GM18502 (cell line): Measurements from ENCODE around the gene STON1.
"Not testable (repeated sequence)": the region's sequence is repeated elsewhere in the genome, so short reads cannot be mapped to it uniquely, and the experiment has no call there.

Experiments used
- ATAC-seq: cut with Tn5 transposase; IDR thresholded peaks from one replicate; pipeline ENCODE4 v1.9.1; 2021; ENCODE audit warnings: mild to moderate bottlenecking; ENCODE audit not compliant: unreplicated experiment, poor library complexity

STON1 gene, protein sequence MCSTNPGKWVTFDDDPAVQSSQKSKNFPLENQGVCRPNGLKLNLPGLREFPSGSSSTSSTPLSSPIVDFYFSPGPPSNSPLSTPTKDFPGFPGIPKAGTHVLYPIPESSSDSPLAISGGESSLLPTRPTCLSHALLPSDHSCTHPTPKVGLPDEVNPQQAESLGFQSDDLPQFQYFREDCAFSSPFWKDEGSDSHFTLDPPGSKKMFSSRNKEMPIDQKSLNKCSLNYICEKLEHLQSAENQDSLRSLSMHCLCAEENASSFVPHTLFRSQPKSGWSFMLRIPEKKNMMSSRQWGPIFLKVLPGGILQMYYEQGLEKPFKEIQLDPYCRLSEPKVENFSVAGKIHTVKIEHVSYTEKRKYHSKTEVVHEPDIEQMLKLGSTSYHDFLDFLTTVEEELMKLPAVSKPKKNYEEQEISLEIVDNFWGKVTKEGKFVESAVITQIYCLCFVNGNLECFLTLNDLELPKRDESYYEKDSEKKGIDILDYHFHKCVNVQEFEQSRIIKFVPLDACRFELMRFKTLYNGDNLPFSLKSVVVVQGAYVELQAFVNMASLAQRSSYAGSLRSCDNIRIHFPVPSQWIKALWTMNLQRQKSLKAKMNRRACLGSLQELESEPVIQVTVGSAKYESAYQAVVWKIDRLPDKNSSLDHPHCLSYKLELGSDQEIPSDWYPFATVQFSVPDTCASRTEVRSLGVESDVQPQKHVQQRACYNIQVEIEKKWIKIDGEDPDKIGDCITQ

DNA sequence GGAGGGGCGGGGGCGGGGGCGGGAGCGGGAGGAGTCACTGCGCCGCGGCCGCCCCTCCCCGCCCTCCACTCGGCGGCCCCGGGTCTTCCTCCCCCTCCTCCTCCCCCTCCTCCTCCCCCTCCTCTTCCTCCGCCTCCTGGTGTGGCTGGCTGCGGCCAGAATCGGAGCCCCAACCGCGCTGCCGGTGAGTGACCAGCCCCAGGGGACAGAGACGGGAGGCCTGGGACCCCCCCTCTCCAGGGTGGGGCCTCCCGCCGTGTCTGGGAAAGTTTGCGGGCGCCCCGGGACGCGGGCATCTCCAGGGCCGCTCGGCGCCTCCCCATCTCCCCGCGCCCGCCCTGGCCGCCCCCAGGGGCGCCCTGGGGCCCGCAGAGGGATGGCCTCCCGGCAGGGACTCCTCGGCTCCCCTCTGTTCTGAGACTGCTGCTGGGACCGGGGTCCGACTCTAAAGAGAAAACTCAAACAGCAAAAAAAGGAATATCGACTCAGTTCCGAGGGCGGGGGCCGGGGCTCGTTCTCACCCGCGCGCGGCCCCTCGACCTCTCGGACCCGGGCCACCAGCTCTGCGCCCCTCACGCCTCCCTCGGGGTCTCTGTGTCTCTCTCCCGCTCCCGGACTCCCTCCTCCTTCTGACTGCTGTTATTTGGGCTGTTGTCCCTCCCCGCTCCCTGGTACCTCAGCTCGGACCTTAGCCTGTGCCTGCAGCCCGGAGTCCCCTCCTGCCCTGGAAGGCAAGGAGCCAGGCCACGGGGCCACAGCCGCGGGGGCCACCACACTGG is at the start of gene STON1:
Gene STON1 (plus strand): TSS at position 122 of the 779 bp plus-strand sequence. CDS start 50,480 bp downstream, outside the sequence.
- peak; percentile 54 for ATAC-seq

DNA sequence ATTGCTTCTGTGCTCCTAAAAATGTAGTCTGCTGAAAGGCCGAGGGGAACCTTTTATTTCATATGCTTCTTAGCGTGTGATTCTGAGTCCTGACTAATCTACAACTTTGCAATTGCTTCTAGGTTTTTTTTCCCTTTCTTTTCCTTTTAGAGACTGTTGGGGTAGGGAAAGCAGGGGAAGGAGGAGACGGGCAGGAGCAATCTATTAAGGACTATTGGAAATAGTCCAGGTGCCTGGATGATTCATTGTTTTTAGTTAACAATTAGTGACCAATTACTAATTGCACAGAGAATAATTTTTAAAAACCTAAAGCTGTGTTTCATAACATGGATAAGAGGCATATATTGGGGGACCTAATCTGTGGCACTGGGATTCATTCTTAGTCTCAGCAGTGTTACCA is 49.4 kb upstream of the STON1 start:
- no peak for ATAC-seq

DNA sequence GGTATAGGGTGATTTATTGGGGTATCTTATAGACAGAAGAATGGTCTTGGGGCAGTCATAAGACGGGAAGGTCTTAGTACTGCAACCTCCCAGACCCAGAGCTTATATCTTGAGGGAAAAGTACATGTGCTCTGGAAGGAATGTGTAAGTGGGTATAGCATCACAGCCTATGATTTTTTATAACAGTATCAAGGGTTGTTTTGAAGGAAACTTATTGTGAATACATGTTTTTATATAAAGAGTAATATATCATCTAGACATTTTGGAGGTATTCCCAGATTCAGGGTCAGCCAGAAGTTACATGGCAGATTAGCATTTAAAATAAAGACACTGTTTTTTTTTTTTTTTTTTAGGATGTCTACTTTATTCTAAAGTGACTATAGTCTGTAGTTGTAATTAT is 47.6 kb upstream of the STON1 start:
- no peak for ATAC-seq

DNA sequence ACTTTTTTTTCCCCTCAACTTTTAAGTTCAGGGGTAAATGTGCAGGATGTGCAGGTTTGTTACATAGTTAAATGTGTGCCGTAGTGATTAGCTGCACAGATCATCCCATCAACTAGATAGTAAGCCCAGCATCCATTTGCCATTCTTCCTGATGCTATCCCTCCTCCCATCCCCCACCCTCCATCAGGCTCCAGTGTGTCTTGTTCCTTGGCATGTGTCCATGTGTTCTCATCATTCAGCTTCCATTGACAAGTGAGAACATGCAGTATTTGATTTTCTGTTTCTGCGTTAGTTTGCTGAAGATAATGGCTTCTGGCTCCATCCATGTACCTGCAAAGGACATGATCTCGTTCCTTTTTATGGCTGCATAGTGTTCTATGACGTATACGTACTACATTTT is 47.2 kb upstream of the STON1 start:
- no peak for ATAC-seq

DNA sequence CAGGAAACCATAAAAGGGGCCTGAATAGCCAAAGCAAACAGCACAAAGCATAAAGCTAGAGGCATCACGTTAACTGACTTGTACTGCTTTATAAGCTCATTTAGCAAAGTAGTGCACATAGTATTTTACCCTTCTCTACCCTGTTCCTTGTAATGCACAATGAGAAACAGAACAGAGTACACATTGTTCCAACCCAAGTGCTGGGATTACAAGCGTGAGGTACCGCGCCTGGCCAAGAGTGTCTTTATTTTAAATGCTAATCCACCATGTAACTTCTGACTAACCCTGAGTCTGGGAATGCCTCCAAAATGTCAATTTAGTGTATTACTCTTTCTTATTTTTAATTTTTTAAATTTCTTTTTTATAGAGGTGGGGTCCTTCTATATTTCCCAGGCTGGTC is 46.4 kb upstream of the STON1 start:
- no peak for ATAC-seq

DNA sequence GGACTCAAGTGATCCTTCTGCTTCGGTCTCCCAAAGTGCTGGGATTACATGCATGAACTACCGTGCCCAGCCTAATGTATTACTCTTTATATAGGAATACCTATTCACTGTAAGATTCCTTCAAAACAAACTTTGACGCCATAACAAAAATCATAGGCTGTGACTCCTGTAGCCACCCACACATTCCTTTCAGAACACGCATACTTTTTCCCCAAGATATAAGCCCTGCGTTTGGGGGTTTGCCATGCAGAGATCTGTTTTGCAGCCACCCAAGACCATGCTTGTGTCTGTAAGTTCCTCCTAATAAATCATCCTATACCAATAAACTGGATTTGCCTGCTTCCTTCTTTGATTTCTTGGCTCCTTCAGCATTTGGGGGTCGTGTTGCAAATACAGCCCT is 46.0 kb upstream of the STON1 start:
- ATAC-seq = no peak

DNA sequence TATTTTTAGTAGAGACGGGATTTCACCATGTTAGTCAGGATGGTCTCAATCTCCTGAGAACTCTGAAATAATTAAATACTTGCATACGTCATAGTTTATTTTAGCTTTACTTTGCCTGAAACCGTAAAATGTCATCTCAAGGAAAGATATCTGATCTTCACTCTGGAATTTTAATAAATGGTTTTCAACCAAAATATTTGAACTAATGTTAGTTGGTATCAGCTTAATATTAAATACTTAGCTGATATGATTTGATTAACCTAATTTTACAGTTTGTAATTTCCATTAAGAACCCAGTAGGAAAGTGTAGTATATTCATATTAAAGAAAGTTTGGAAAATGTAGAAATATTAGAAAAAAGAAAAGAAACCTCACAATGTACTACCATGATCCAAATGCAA is 41.4 kb upstream of the STON1 start:
- no peak for ATAC-seq

DNA sequence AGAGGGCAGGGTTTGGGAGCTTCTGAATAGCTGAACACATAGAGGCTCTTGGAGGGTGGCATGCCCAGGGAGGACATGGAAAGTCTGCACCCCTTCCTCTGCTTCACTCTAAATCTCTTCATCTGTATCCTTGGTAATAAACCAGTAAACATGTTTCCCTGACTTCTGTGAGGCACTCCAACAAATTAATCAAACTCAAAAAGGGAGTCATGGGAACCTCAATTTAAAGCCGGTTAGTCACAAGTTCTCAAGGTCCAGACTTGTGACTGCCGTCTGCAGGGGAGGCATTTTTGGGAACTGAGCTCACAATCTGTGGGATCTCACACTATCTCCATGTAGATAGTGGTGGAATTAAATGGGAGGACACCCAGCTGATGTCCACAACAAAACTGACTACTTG is 33.1 kb upstream of the STON1 start:
- ATAC-seq = no peak

DNA sequence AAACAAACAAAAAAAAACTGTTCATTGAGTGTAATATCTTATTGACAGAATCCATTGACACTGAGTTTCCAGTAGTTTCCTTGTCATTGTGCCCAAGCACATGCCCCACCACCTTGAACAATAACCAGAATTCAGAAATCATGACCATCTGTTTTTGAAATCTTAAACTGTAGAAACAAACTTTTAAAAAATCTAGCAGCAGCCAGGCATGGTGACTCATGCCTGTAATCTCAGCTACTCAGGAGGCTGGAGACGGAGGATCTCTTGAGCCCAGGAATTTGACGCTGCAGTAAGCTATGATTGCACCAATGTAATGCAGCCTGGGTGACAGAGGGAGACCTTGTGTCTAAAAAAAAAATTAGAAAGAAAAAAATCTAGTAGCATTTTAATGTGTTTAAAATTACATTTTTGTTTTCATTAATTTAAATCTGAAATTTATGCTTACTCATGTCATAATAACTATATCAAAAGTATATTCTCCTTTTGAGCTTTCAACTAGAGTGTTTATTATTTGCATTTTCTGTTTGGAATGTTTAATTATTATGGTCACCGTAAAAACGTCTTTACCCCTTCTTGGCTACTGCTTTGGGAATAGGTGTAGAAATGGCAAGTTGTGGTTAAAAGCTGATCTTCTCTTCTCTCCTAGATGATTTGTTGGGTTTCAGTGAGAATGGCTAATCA is 25.2 kb upstream of the STON1 start:
- no peak for ATAC-seq

DNA sequence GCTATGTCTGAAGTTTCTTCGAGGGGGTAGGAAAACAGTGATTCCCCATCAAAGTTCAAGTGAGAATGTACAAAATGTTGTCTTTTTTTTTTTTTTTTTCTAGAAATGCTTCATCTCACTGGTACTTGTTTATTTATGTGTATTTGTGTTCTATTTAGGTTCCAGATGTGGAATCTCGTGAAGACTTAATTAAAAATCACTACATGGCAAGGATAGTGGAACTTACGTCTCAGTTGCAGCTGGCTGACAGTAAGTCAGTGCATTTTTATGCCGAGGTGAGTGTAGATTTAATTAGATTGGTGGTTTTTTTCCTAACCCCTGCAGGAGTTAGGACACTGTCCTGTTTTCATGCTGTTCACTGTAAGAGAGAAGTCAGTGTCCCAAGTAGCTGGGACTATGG is 22.8 kb upstream of the STON1 start:
- ATAC-seq = no peak

DNA sequence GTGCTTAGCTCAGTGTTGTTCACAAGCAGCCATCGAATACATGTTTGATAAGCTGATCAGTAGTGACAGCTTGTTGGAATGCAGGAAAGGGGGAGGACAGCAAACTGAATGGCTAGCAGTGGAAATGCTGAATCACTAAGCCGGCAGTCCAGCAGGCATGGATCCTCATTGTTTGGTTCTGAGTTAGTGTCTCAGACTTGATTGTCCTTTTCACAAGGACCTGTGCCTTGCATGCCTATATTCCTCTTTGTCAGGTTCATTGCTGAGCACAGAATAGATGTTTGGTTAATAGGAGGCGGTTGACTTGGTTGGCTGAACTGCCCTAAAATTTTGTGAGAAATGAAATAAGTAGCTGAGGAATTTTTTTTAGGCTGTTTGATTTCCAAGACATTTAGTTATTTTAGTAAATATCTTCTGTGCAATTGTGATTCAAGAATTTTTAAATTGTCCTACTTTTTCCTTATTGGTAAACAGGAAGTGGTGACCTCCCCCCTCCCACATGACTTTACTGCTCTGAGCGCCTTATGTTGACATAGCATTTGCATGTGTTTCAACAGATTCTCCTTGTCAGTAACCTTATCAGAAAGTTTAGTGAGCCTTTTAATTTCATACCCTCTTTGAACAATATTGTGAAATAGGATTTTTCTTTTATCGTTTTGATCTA is 21.4 kb upstream of the STON1 start:
- no peak for ATAC-seq

DNA sequence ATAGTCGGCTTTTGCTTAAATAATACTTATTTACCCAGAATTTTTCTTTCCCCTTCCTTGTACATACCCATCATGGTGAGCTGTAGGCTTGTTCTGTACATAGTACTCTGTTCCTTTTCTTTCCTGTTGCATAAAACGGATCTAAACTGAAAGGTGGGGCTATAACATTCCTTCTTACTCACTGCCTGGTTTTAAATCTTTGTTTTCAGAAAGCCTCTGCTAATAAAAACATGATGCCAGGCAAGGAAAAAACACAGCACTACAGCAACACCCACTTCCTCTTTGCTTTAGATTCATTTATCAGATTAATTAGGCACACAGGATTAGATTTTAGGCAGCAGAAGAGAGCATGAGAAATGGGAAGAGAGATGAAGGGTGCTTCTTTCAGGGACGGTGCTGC is 19.6 kb upstream of the STON1 start:
- ATAC-seq = no peak

DNA sequence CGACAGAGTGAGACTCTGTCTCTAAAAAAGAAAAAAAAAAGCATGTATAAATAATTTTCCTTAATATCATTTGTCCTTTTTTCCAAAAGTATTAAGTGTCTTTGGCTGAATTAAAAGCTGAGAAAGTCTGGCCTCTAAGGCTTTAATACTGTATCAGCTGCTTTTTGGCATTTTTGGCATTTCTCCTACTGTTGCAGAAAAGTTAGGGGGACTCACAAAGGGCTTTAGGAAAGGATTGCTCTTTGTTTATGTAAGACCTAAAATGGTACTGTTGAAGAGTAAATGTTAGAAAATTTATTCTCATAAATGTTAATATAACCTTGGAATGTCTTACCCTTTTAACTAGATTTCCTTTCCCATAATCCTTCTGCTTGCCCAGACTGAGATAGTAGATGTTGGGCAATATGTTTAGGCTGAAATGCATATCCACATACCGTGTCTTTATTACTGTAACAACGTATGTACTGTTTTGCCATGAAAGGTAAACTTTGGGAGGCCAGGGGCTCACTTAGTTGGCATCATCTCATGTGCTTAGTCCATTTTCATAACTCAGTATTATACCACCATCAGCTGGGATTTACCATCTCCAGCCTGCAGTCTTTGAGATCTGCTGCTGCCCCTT is 18.0 kb upstream of the STON1 start:
- ATAC-seq = no peak

DNA sequence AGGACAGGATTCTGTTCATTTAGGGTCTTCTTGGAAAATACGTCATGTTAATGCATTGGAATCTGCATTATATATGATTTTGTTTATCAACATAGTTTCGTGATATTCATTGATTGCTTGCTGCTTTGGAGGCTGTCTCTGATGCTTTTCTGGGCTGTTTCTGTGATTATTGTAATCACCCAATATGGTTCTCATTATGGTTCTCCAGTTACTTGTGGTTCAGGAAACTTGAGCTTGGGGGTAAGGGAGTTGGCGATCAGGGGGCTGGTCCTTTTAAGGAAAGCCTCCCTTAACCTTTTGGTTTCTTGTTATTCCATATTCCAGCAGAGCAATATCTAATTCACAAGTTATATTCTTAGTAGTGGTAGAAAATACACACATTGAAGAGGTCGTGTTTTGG is 17.4 kb upstream of the STON1 start:
- ATAC-seq = no peak

DNA sequence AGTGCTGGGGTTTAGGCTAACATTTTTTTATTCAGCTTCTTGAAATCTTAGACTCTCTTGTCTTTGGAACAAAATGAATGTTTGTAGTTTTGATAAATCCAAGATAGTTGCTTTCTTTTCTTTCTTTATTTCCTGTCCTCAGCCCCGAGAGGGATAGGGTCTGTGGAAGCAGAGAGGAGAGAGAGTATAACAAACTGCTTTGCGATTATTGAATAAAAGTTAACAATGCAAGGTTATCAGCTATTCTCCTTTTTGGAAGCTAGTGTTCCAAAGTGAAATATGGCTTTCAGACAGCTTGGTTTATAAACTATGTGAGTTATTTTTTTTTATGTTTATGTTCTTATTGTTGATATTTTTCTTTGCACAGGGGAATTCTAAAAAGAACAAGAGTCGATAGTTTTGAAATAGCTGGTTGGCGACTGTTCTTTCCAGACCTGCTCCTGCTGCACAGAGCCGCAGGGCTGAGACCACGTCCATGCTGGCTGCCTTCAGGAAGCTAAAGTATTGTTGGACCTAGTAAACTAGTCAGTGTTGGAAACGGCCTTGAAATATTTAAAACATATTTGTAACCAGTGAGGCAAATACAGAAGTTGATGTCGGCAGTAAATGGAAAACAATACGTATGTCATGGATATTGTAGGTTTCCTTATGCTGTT is 15.5 kb upstream of the STON1 start:
- ATAC-seq = no peak

DNA sequence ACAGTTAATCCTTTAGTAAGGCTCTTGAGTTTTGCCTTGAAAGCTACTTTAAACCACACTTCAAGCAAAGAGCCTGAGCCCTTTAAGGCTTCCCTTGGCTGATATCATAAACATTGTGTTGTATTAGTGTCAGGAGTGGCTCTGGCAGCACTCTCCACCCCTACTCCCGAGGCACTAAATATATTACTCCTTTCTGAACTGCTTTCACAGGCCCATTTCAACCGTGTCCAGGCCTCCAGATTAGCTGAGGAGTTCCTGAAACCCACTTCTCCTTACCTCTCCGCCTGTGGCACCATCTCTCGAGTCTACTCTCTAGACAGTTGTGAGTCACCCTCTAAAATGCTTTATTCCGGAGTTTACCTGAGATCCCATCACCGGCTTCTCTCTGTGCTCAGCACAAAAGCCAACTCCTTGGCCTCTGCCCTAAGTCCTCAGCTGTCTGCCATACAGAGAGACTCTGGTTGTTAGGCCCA is 14.4 kb upstream of the STON1 start:
- ATAC-seq = no peak

DNA sequence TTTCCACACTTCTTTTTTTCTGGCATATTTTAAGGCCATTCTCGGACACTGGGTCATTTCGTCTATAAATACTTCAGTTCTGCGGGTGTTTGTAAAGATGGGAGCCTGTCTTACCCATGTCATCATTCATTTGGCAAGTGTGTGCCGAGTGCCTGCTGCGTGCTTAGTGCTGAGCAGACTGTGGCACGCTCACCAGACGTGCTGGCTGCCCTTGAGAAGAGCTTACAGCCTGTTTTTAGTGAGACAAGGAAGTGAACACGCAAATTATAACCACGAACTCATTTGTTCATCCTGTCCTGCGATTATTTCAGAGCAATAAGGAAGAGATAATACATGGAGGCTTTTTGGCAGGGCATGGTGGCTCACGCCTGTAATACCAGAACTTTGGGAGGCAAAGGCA is 10.4 kb upstream of the STON1 start:
- no peak for ATAC-seq

DNA sequence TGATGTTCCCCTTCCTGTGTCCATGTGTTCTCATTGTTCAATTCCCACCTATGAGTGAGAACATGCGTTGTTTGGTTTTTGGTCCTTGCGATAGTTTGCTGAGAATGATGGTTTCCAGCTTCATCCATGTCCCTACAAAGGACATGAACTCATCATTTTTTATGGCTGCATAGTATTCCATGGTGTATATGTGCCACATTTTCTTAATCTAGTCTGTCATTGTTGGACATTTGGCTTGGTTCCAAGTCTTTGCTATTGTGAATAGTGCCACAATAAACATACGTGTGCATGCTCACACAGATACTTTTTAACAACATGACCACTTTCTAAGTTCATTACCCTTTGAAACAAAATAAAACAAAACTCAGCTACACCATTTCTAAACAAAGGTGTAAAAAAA is 5.2 kb upstream of the STON1 start:
- not testable (repeated sequence) for ATAC-seq
